Ishikawa (cell line): Measurements from ENCODE around the gene MYH3.

Experiments used
- CEBPB ChIP-seq: IDR thresholded peaks from 2 replicates; pipeline ENCODE4 v1.6.1; 2012
- CREB1 ChIP-seq: IDR thresholded peaks from 2 replicates; pipeline ENCODE4 v1.6.1; 2012; ENCODE audit warnings: low read depth
- EGR1 ChIP-seq: IDR thresholded peaks from 2 replicates; pipeline ENCODE4 v1.6.1; 2012
- EP300 ChIP-seq: IDR thresholded peaks from 2 replicates; pipeline ENCODE4 v1.6.1; 2012; ENCODE audit warnings: borderline replicate concordance
- FOXM1 ChIP-seq: IDR thresholded peaks from 2 replicates; pipeline ENCODE4 v1.6.1; 2012; ENCODE audit warnings: low read depth, borderline replicate concordance
- MAX ChIP-seq: IDR thresholded peaks from 2 replicates; pipeline ENCODE4 v1.6.1; 2012
- NFIC ChIP-seq: IDR thresholded peaks from 2 replicates; pipeline ENCODE4 v1.6.1; 2012
- RAD21 ChIP-seq: IDR thresholded peaks from 2 replicates; pipeline ENCODE4 v1.6.1; 2012; ENCODE audit warnings: low read depth
- TAF1 ChIP-seq: IDR thresholded peaks from 2 replicates; pipeline ENCODE4 v1.6.1; 2012; ENCODE audit warnings: low read depth, mild to moderate bottlenecking
- TCF12 ChIP-seq: IDR thresholded peaks from 2 replicates; pipeline ENCODE4 v1.6.1; 2012; ENCODE audit warnings: low read depth
- TEAD4 ChIP-seq: IDR thresholded peaks from 2 replicates; pipeline ENCODE4 v1.6.1; 2012
- YY1 ChIP-seq: IDR thresholded peaks from 2 replicates; pipeline ENCODE4 v1.6.1; 2012; ENCODE audit warnings: low read depth
- ZBTB7A ChIP-seq: IDR thresholded peaks from 2 replicates; pipeline ENCODE4 v1.6.1; 2012; ENCODE audit warnings: low read depth
- TF ChIP-seq, protein P1 (sequence below): IDR thresholded peaks from 2 replicates; pipeline ENCODE4 v1.6.1; 2012
- TF ChIP-seq, protein P2 (sequence below): IDR thresholded peaks from 2 replicates; pipeline ENCODE4 v1.6.1; 2012; ENCODE audit warnings: low read depth, mild to moderate bottlenecking

MYH3 gene

DNA sequence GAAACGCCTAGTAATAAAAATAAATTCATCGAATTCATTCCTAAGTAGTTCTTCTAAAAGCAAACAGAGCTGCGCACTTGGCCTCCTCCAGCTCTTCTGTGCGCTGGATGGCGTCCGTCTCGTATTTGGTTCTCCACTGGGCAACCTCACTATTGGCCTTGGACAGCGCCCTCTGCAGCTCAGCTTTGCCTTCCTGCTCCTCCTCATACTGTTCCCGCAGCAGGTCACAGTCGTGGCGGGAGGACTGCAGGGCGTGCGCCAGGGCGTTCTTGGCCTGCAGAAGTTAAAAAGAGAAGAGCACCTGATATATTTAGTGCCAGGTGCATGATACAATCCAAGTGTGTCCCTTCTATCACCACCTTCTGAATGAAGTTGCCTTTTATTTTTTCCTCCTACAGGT, 21.8 kb downstream of the MYH3 start:
- TF ChIP-seq TAF1 (no peak), RAD21 (no peak), NFIC (no peak), EGR1 (no peak), CEBPB (no peak), FOXM1 (no peak), EP300 (no peak), CREB1 (no peak), MAX (no peak), TCF12 (no peak), YY1 (no peak), ZBTB7A (no peak), TEAD4 (no peak)
- TF ChIP-seq, protein P1, sequence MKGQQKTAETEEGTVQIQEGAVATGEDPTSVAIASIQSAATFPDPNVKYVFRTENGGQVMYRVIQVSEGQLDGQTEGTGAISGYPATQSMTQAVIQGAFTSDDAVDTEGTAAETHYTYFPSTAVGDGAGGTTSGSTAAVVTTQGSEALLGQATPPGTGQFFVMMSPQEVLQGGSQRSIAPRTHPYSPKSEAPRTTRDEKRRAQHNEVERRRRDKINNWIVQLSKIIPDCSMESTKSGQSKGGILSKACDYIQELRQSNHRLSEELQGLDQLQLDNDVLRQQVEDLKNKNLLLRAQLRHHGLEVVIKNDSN: no peak
- TF ChIP-seq, protein P2, sequence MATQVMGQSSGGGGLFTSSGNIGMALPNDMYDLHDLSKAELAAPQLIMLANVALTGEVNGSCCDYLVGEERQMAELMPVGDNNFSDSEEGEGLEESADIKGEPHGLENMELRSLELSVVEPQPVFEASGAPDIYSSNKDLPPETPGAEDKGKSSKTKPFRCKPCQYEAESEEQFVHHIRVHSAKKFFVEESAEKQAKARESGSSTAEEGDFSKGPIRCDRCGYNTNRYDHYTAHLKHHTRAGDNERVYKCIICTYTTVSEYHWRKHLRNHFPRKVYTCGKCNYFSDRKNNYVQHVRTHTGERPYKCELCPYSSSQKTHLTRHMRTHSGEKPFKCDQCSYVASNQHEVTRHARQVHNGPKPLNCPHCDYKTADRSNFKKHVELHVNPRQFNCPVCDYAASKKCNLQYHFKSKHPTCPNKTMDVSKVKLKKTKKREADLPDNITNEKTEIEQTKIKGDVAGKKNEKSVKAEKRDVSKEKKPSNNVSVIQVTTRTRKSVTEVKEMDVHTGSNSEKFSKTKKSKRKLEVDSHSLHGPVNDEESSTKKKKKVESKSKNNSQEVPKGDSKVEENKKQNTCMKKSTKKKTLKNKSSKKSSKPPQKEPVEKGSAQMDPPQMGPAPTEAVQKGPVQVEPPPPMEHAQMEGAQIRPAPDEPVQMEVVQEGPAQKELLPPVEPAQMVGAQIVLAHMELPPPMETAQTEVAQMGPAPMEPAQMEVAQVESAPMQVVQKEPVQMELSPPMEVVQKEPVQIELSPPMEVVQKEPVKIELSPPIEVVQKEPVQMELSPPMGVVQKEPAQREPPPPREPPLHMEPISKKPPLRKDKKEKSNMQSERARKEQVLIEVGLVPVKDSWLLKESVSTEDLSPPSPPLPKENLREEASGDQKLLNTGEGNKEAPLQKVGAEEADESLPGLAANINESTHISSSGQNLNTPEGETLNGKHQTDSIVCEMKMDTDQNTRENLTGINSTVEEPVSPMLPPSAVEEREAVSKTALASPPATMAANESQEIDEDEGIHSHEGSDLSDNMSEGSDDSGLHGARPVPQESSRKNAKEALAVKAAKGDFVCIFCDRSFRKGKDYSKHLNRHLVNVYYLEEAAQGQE: no peak

DNA sequence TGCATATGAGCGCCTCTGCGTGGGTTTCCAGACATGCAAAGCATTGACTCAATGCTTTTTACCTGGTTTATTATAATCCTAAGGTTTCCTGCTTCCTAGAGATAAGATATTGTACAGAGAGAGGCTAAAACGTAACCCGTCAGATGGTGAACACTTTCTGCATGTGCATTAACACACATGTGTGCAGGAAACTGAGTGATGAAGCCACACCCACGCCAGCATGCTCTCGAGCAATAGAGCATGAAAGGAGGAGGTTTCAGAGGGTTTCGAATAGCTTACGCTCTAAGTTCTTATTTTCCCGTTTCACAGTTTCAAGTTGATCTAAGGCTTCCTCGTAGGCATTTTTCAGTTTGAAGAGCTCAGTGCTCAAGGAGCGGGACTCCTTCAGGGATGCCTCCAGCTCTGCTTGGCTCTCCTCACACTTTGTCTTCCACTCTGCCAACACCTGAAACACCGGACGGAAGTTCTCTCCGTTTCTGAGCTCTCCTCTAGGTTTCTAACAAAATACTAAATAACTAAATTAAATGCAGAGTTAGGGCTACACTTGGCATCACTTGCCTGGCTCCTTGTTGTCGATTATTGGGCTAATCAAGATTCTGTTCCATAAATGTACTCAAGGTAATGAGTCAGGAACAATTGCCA, 23.2 kb downstream of the MYH3 start:
- TF ChIP-seq RAD21: no peak

DNA sequence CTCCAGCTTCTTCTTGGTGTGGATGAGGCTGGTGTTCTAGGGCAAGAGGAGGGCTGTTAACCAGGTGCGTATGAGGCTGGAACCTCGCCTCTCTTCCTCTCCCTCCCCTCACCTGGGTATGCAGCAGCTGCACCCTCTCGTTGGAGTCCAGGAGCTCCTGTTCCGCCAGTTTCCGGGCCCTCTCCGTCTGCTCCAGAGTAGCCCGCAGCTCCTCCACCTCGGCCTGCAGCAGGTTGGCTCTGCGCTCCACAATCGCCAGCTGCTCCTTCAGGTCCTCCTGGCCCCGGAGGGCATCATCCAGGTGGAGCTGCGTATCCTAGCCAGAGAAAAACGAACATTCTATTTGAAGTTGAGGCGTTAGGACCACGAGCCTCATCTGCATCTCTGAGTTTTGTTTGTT, 25.4 kb downstream of the MYH3 start:
- no peak for TF ChIP-seq CEBPB
- no peak for TF ChIP-seq NFIC
- no peak for TF ChIP-seq EGR1
- no peak for TF ChIP-seq RAD21
- TF ChIP-seq ZBTB7A: no peak
- no peak for TF ChIP-seq TCF12
- TF ChIP-seq MAX: no peak

GRCh38 chr17:10631048-10631700, 25.9 kb downstream of the MYH3 start:
- TF ChIP-seq EGR1 (no peak), RAD21 (peak; percentile 45; the same call in 1 of the 2 replicates)

GRCh38 chr17:10629706-10630105, 27.4 kb downstream of the MYH3 start:
- TF ChIP-seq YY1 (no peak), EP300 (no peak), EGR1 (no peak), FOXM1 (no peak), ZBTB7A (no peak), NFIC (no peak), CEBPB (no peak), RAD21 (no peak), CREB1 (no peak), TCF12 (no peak), TAF1 (no peak)
- TF ChIP-seq, protein P2: no peak
- TF ChIP-seq, protein P1: no peak

DNA sequence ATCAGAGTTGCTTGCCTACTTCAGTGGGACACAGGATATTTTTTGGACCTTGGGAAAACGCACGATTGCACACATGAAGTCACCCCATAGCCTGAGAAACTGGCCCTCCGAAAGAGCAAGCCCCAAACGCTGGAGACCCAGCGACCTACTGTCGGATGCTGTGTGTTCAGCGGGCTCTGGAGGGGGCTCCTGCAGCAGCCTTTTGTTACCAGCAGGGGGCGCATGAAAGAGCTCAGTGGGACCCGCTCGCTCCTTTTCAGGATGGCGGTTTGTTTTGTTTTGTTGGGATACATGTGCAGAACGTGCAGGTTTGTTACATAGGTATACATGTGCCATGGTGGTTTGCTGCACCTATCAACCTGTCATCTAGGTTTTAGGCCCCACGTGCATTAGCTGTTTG, 28.4 kb downstream of the MYH3 start:
- TF ChIP-seq, protein P1: no peak
